ENCODE measurements around the gene FBXO11.
"Not testable (repeated sequence)": the region's sequence is repeated elsewhere in the genome, so short reads cannot be mapped to it uniquely, and the experiment has no call there.

FBXO11 gene
- total RNA-seq, result 72.5 to 181 (median 122) reads per million in 9 experiments

DNA sequence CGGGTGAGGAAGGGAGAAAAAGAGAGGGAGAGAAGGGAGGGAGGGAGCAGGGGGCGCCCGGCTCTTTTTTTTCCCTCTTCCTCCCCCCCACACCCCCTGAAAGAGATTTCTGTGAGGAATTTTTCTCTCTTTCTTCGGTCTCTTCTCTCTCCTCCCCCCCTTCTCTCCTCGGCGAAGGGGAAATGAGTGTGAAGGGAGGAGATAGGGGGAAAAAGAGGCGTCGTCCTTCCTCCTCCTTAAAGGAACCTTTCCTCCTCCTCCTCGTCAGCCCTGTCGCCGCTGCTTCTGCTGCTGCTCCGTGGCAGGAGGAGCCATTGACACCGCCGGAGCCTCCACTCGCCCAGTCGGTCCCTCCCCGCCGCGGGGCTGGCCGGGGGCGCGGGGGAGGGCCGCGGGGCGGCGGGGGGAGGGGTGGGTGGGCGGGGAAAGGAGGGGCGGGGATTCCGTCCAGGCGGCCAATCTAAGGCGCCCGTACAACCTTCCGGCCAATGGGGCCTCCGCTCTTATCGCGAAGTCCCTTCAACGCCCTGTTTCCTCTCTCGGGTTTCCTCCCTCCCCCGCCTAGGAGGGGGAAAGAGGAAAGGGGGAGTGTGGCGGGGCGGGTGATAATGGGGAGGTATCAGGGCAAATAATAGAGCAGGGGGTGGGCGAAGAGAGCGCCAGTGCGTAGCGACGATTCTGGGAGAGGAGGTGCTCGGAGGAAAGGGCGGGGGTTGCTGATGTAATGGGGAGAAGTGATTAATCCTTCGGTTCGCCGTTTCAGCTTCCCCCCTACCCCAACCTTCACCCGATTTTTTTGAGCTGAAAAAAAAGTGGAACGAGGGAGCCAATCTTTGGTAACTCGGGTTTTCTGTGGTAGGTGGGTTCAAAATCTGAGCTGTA, at the start of gene FBXO11:
FBXO11 (minus strand) TSS at position 342 of the 882 bp plus-strand sequence. CDS start 778 bp downstream, outside the sequence.
- ATAC-seq (replicated peaks) (peak; percentile 78), DNase-seq (peak; percentile 94 to 97 (median 96))
- Mint-ChIP-seq H3K27ac (peak within 1 kb of the TSS; percentile 92 to 98), H3K4me1 (ENCODE audit: low read depth in 2 of 2) (peaks cover 24 to 39% of the 10 kb centered on the region in 2 donors), H3K9me3 (no peaks in the 10 kb centered on the region), H3K36me3 (ENCODE audit: insufficient read depth) (peaks cover 32% of the 10 kb centered on the region), H3K4me3 (peak within 1 kb of the TSS; percentile 82 to 83), H3K27me3 (no peaks in the 10 kb centered on the region)

GRCh38 chr2:47950340-47951301, 44.3 kb upstream of the FBXO11 start:
- DNase-seq, result no peak
- ATAC-seq (replicated peaks), result no peak
- Mint-ChIP-seq H3K4me3 (no peak overlapping the region), H3K36me3 (ENCODE audit: insufficient read depth) (no peaks in the 10 kb centered on the region), H3K9me3 (no peaks in the 10 kb centered on the region), H3K27ac (no peak overlapping the region), H3K27me3 (peaks cover 19 to 26% of the 10 kb centered on the region in 2 donors), H3K4me1 (ENCODE audit: low read depth in 2 of 2) (no peaks in the 10 kb centered on the region)

- no peak overlapping the region for H3K27ac Mint-ChIP-seq
- H3K4me1 Mint-ChIP-seq (ENCODE audit: low read depth in 2 of 2), result no peaks in the 10 kb centered on the region
- no peaks in the 10 kb centered on the region for H3K9me3 Mint-ChIP-seq
- H3K36me3 Mint-ChIP-seq (ENCODE audit: insufficient read depth), result no peaks in the 10 kb centered on the region
- peaks cover 18 to 24% of the 10 kb centered on the region in 2 donors for H3K27me3 Mint-ChIP-seq
- ATAC-seq (replicated peaks), result no peak
- H3K4me3 Mint-ChIP-seq, result no peak overlapping the region
- DNase-seq, result no peak
Observed at GRCh38 chr2:47946593-47946992, 40.3 kb upstream of the FBXO11 start.

DNA sequence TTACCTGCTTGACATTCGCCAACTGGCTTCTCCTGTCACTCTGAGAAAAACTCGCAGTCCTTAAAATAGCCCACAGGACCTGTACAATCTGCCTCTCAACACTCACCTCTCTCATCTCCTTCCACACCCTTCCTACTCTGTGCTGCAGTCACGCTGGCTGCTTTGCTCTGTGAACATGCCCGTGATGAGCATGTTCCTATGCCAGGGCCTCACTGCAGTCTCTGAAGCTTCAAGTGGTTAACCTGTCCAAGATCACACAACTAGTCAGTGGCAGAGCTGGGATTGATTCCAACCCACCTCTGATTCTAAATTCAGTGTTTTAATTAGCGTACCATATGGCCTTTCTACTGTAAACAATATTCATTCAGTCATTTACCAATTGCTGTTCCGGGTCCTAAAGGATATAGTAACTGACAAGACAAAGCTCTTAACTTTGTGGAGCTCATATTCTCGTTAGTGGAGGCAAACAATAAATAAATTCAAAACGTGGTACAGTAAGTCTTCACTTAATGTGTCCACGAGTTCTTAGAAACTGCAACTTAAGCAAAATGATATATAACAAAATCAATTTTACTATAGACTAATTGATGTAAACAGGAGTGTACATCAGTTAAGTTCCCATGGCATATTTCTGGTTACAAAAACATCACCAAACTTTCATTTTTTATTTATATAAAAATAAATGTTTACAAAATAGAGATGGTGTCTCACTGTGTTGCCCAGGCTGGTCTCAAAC, 38.9 kb upstream of the FBXO11 start:
- H3K9me3 Mint-ChIP-seq, result no peaks in the 10 kb centered on the region
- no peak for ATAC-seq (replicated peaks)
- no peak for DNase-seq
- H3K4me1 Mint-ChIP-seq (ENCODE audit: low read depth in 2 of 2), result no peaks in the 10 kb centered on the region
- no peak overlapping the region for H3K27ac Mint-ChIP-seq
- H3K27me3 Mint-ChIP-seq, result peaks cover 18 to 25% of the 10 kb centered on the region in 2 donors
- no peak overlapping the region for H3K4me3 Mint-ChIP-seq
- no peaks in the 10 kb centered on the region for H3K36me3 Mint-ChIP-seq (ENCODE audit: insufficient read depth)

- Mint-ChIP-seq H3K4me1 (ENCODE audit: low read depth in 2 of 2) (peaks cover 0 to 5% of the 10 kb centered on the region in 2 donors), H3K27me3 (peaks cover 30 to 35% of the 10 kb centered on the region in 2 donors), H3K36me3 (ENCODE audit: insufficient read depth) (no peaks in the 10 kb centered on the region), H3K9me3 (no peaks in the 10 kb centered on the region), H3K27ac (no peak overlapping the region), H3K4me3 (no peak overlapping the region)
- ATAC-seq (replicated peaks) (no peak), DNase-seq (no peak)
Observed at GRCh38 chr2:47941936-47942335, 35.6 kb upstream of the FBXO11 start.

GRCh38 chr2:47937677-47938076, 31.4 kb upstream of the FBXO11 start:
- H3K36me3 Mint-ChIP-seq (ENCODE audit: insufficient read depth), result no peaks in the 10 kb centered on the region
- no peak overlapping the region for H3K4me3 Mint-ChIP-seq
- peaks cover 0 to 5% of the 10 kb centered on the region in 2 donors for H3K4me1 Mint-ChIP-seq (ENCODE audit: low read depth in 2 of 2)
- DNase-seq (no peak), ATAC-seq (replicated peaks) (no peak)
- no peaks in the 10 kb centered on the region for H3K9me3 Mint-ChIP-seq
- H3K27me3 Mint-ChIP-seq, result peaks cover 28 to 34% of the 10 kb centered on the region in 2 donors
- H3K27ac Mint-ChIP-seq, result no peak overlapping the region

DNA sequence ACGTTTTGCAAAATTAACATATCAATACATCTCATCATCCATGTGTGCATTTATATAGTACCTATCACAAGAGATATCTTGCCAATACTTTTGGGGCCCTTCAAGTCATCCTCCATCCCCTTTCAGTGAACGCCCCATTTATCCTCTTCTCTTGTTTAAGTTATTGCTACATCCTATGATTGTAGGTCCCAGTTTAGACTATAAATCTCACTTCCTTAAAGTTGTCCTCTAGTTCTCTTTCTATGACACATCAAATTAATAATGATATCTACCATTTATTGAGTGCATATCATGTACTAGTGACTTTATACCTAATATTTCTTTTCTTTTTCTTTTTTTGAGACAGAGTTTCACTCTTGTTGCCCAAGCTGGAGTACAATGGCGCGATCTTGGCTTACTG, 28.8 kb upstream of the FBXO11 start:
- Mint-ChIP-seq H3K27me3 (peaks cover 12 to 16% of the 10 kb centered on the region in 2 donors), H3K4me1 (ENCODE audit: low read depth in 2 of 2) (peaks cover 0 to 5% of the 10 kb centered on the region in 2 donors), H3K27ac (no peak overlapping the region), H3K4me3 (no peak overlapping the region), H3K9me3 (no peaks in the 10 kb centered on the region), H3K36me3 (ENCODE audit: insufficient read depth) (no peaks in the 10 kb centered on the region)
- DNase-seq, result no peak
- no peak for ATAC-seq (replicated peaks)

DNA sequence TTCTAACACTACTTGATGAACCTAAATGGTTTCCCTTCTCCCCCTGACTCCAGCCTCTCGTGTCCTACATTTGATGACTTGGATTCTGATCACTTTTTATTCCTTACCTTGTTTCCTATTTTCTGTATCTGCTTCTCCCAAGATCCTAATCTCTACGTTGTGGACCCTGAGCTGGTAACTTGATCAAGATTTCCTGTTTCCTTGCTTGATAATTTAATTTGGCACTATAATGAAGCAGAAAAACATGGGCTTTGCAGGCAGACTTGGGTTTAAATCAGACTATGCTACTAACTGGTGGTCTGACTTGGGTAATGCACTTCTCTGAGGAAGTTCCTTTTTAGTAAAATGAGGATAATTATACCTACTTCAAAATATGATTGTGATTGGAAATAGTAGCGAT, 11.7 kb upstream of the FBXO11 start:
- Mint-ChIP-seq H3K27me3 (no peaks in the 10 kb centered on the region), H3K4me3 (no peak overlapping the region), H3K27ac (no peak overlapping the region), H3K9me3 (no peaks in the 10 kb centered on the region), H3K4me1 (ENCODE audit: low read depth in 2 of 2) (no peaks in the 10 kb centered on the region), H3K36me3 (ENCODE audit: insufficient read depth) (no peaks in the 10 kb centered on the region)
- no peak for DNase-seq
- ATAC-seq (replicated peaks), result no peak

GRCh38 chr2:47917276-47917961, 11.1 kb upstream of the FBXO11 start:
- no peaks in the 10 kb centered on the region for H3K27me3 Mint-ChIP-seq
- no peaks in the 10 kb centered on the region for H3K4me1 Mint-ChIP-seq (ENCODE audit: low read depth in 2 of 2)
- ATAC-seq (replicated peaks) (no peak), DNase-seq (no peak)
- H3K4me3 Mint-ChIP-seq, result no peak overlapping the region
- H3K27ac Mint-ChIP-seq, result no peak overlapping the region
- H3K9me3 Mint-ChIP-seq, result no peaks in the 10 kb centered on the region
- no peaks in the 10 kb centered on the region for H3K36me3 Mint-ChIP-seq (ENCODE audit: insufficient read depth)

DNA sequence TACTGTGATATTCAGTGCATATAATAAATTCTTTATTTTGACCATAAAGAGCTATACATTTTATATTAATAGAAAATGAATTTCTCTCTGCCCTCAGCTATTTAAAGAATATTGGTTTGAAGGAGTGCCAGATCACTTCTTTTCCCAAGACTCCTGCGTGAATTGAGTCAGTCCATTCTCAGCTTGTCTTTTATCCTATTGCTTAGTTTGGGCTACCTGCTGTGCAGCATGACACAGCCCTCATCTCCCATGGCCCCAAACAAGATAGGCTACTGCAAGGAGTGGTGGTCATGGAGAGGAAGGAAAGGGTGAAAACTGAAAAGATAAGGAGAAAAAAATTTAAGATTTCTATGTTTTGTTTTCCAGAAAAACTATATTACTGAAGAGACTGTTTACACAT, 10.1 kb upstream of the FBXO11 start:
- Mint-ChIP-seq H3K4me1 (ENCODE audit: low read depth in 2 of 2) (no peaks in the 10 kb centered on the region), H3K36me3 (ENCODE audit: insufficient read depth) (no peaks in the 10 kb centered on the region), H3K27ac (no peak overlapping the region), H3K4me3 (no peak overlapping the region), H3K9me3 (no peaks in the 10 kb centered on the region), H3K27me3 (no peaks in the 10 kb centered on the region)
- no peak for ATAC-seq (replicated peaks)
- no peak for DNase-seq

GRCh38 chr2:47910662-47911061, 4.4 kb upstream of the FBXO11 start:
- DNase-seq; H3K27ac Mint-ChIP-seq; H3K27me3 Mint-ChIP-seq; H3K9me3 Mint-ChIP-seq; ATAC-seq (replicated peaks); H3K4me3 Mint-ChIP-seq: not testable (repeated sequence)
- peaks cover 15% of the 10 kb centered on the region for H3K36me3 Mint-ChIP-seq (ENCODE audit: insufficient read depth)
- H3K4me1 Mint-ChIP-seq (ENCODE audit: low read depth in 2 of 2), result peaks cover 5 to 12% of the 10 kb centered on the region in 2 donors

DNA sequence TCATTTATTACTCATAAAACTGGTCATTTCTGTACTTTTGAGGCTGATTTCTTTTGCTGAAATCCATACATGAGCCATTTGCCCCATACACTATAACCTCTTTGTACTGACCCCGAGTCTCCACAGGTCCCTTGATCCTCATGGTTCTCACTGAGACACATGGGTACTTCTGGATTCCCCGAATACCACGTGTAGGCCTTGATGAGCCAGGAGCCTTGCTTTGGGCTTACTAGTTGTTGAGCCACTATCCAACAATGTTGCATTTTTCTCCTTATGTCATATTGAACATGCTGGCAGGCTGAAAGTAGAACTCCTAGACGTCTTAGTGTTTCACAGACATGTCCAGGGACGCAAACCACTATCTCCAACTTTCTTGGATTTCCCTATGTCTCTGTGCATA, 2.4 kb upstream of the FBXO11 start:
- Mint-ChIP-seq H3K27me3 (no peaks in the 10 kb centered on the region), H3K9me3 (no peaks in the 10 kb centered on the region), H3K27ac (peak overlapping the region; percentile 51 to 92), H3K4me3 (no peak overlapping the region), H3K36me3 (ENCODE audit: insufficient read depth) (peaks cover 29% of the 10 kb centered on the region), H3K4me1 (ENCODE audit: low read depth in 2 of 2) (peaks cover 11 to 19% of the 10 kb centered on the region in 2 donors)
- ATAC-seq (replicated peaks) (no peak), DNase-seq (no peak)
